IPS-NIHi11 (cell line): Measurements from ENCODE around the gene KLRG1.
A peak's percentile ranks its signal among the peaks of the same experiment; 100 is the strongest.

Experiments used
- DNase-seq: peaks from one replicate; pipeline ENCODE4 v3.0.0; 2012; ENCODE audit warnings: mixed read lengths, low spot score

KLRG1 gene

GRCh38 chr12:8989413-8989812, at the start of gene KLRG1:
KLRG1 (plus strand) TSS chr12:8989546; CDS start chr12:8989636, 90 bp downstream.
- DNase-seq = no peak

GRCh38 chr12:8941691-8942478, 47.5 kb upstream of the KLRG1 start:
- no peak for DNase-seq

- DNase-seq = no peak
These were observed 45.7 kb upstream of the KLRG1 start for GRCh38 chr12:8943565-8944186.

GRCh38 chr12:8946733-8947132, 42.6 kb upstream of the KLRG1 start:
- no peak for DNase-seq

- DNase-seq = no peak
These were observed 41.6 kb upstream of the KLRG1 start for GRCh38 chr12:8947737-8948136.

- no peak for DNase-seq
These were observed 40.5 kb upstream of the KLRG1 start for GRCh38 chr12:8948701-8949341.

- peak; percentile 98 for DNase-seq
These were observed 39.8 kb upstream of the KLRG1 start, which contains the start of gene M6PR for GRCh38 chr12:8949342-8950220. M6PR (minus strand) TSS chr12:8949645; CDS start chr12:8946404, 3,241 bp downstream.

GRCh38 chr12:8950221-8950527, 39.2 kb upstream of the KLRG1 start:
- no peak for DNase-seq

- DNase-seq = no peak
These were observed 38.5 kb upstream of the KLRG1 start for GRCh38 chr12:8950702-8951478.

GRCh38 chr12:8951744-8952143, 37.6 kb upstream of the KLRG1 start:
- no peak for DNase-seq

GRCh38 chr12:8953773-8954402, 35.5 kb upstream of the KLRG1 start:
- no peak for DNase-seq

- DNase-seq = no peak
These were observed 33.3 kb upstream of the KLRG1 start for GRCh38 chr12:8956073-8956472.

- DNase-seq = no peak
These were observed 32.6 kb upstream of the KLRG1 start for GRCh38 chr12:8956772-8957171.

GRCh38 chr12:8957561-8957960, 31.8 kb upstream of the KLRG1 start:
- no peak for DNase-seq

GRCh38 chr12:8958066-8958465, 31.3 kb upstream of the KLRG1 start:
- DNase-seq = no peak

GRCh38 chr12:8960176-8960575, 29.2 kb upstream of the KLRG1 start:
- no peak for DNase-seq

GRCh38 chr12:8968761-8969160, 20.6 kb upstream of the KLRG1 start:
- no peak for DNase-seq

- no peak for DNase-seq
These were observed 19.4 kb upstream of the KLRG1 start for GRCh38 chr12:8969861-8970411.

- DNase-seq = no peak
These were observed 18.9 kb upstream of the KLRG1 start for GRCh38 chr12:8970432-8970831.

GRCh38 chr12:8980137-8980536, 9.2 kb upstream of the KLRG1 start:
- DNase-seq = no peak
